Measurements from ENCODE around the gene PGLYRP4. TPM values are rescaled to one million over a fixed set of nuclear protein-coding genes. Genes with fewer than 3 reads are reported as not detected.

Gene PGLYRP4
- total RNA-seq, 1 donor from 2014 or later: not detected

GRCh38 chr1:153292185-153292584 is 56.5 kb downstream of the PGLYRP4 start:
- intact Hi-C loops (cut with micrococcal nuclease): loop anchor here (5.0 kb wide), 1 partner anchor 1010 kb away; no protein-coding TSS in a partner anchor

- intact Hi-C loops (cut with micrococcal nuclease): loop anchor here (5.0 kb wide), 1 partner anchor 1009 kb away; no protein-coding TSS in a partner anchor
Observed at GRCh38 chr1:153291514-153291913, 57.1 kb downstream of the PGLYRP4 start.

GRCh38 chr1:153288634-153289275 is 59.9 kb downstream of the PGLYRP4 start:
- intact Hi-C loops (cut with micrococcal nuclease): no loop called here

Other genes starting within 250 kb of the PGLYRP4 start
- gene SPRR2F, start 235.3 kb downstream of the PGLYRP4 start, total RNA-seq: not detected in 2 replicates
- not detected in 2 replicates for gene SPRR2G, start 198.0 kb downstream of the PGLYRP4 start, total RNA-seq
- not detected in 2 replicates for gene LELP1, start 145.4 kb downstream of the PGLYRP4 start, total RNA-seq
- not detected in 2 replicates for gene PRR9, start 131.3 kb downstream of the PGLYRP4 start, total RNA-seq
- not detected in 2 replicates for gene LORICRIN, start 89.2 kb downstream of the PGLYRP4 start, total RNA-seq
- gene PGLYRP3, start 35.9 kb downstream of the PGLYRP4 start, total RNA-seq: not detected in 2 replicates
- gene S100A9, start 9.0 kb upstream of the PGLYRP4 start, total RNA-seq: 2.4 and 3.9 TPM in 2 replicates
- gene S100A12, start 26.8 kb upstream of the PGLYRP4 start, total RNA-seq: not detected in 2 replicates
- not detected in 2 replicates for gene S100A8, start 42.2 kb upstream of the PGLYRP4 start, total RNA-seq
- gene S100A7A, start 67.7 kb upstream of the PGLYRP4 start, total RNA-seq: not detected in 2 replicates
- not detected in 2 replicates for gene S100A7, start 111.8 kb upstream of the PGLYRP4 start, total RNA-seq
- gene S100A6, start 187.2 kb upstream of the PGLYRP4 start, total RNA-seq: 410 and 418 TPM in 2 replicates
- 2.6 and 3.9 TPM in 2 replicates for gene S100A5, start 192.1 kb upstream of the PGLYRP4 start, total RNA-seq
- gene S100A4, start 197.0 kb upstream of the PGLYRP4 start, total RNA-seq: 762 and 767 TPM in 2 replicates
- 0.24 TPM in 1 of 2 replicates, not detected in the other for gene S100A3, start 200.4 kb upstream of the PGLYRP4 start, total RNA-seq
- 0.78 TPM in 1 of 2 replicates, not detected in the other for gene S100A2, start 217.0 kb upstream of the PGLYRP4 start, total RNA-seq